HEK293 (cell line): ENCODE measurements around the gene ZBTB26.

ENCODE experiments used
- GFI1B ChIP-seq: fragments of 450-650 bp; formaldehyde crosslinking; IDR thresholded peaks from 2 replicates; pipeline ENCODE4 v1.5.1; 2016; ENCODE audit warnings: missing biosample characterization, missing genetic modification characterization
- GLI4 ChIP-seq: fragments of 450-650 bp; formaldehyde crosslinking; IDR thresholded peaks from 2 replicates; pipeline ENCODE4 v1.5.1; 2016; ENCODE audit warnings: missing biosample characterization, missing genetic modification characterization
- HOXC10 ChIP-seq: sonication (generic); formaldehyde crosslinking; IDR thresholded peaks from 2 replicates; pipeline ENCODE4 v1.8.1; 2023; ENCODE audit warnings: mild to moderate bottlenecking, missing genetic modification reagents
- SP3 ChIP-seq: fragments of 450-650 bp; formaldehyde crosslinking; IDR thresholded peaks from 2 replicates; pipeline ENCODE4 v1.5.1; 2016; ENCODE audit warnings: missing biosample characterization, missing genetic modification characterization
- ZBTB7A ChIP-seq: fragments of 450-650 bp; formaldehyde crosslinking; IDR thresholded peaks from 2 replicates; pipeline ENCODE4 v1.5.1; 2016; ENCODE audit warnings: low read depth, missing biosample characterization, missing genetic modification characterization
- ZNF10 ChIP-seq: fragments of 450-650 bp; formaldehyde crosslinking; IDR thresholded peaks from 2 replicates; pipeline ENCODE4 v1.5.1; 2017; ENCODE audit warnings: missing biosample characterization, missing genetic modification characterization
- ZNF133 ChIP-seq: fragments of 450-650 bp; formaldehyde crosslinking; IDR thresholded peaks from 2 replicates; pipeline ENCODE4 v1.5.1; 2016; ENCODE audit warnings: missing biosample characterization, missing genetic modification characterization
- ZNF138 ChIP-seq: fragments of 450-650 bp; formaldehyde crosslinking; IDR thresholded peaks from 2 replicates; pipeline ENCODE4 v1.5.1; 2016; ENCODE audit warnings: missing biosample characterization, missing genetic modification characterization, borderline replicate concordance
- ZNF184 ChIP-seq: fragments of 450-650 bp; IDR thresholded peaks from 2 replicates; pipeline ENCODE4 v1.5.1; 2018; ENCODE audit warnings: missing biosample characterization, mild to moderate bottlenecking, missing genetic modification characterization
- ZNF239 ChIP-seq: fragments of 450-650 bp; formaldehyde crosslinking; IDR thresholded peaks from 2 replicates; pipeline ENCODE4 v1.5.1; 2016; ENCODE audit warnings: missing biosample characterization, missing genetic modification characterization
- ZNF514 ChIP-seq: fragments of 450-650 bp; formaldehyde crosslinking; IDR thresholded peaks from 2 replicates; pipeline ENCODE4 v1.5.1; 2016; ENCODE audit warnings: missing biosample characterization, missing genetic modification characterization
- ZNF530 ChIP-seq: fragments of 450-650 bp; formaldehyde crosslinking; IDR thresholded peaks from 2 replicates; pipeline ENCODE4 v1.5.1; 2016; ENCODE audit warnings: low read depth, missing biosample characterization, missing genetic modification characterization
- ZNF555 ChIP-seq: fragments of 450-650 bp; formaldehyde crosslinking; conservative IDR thresholded peaks from 2 replicates; pipeline ENCODE4 v1.5.1; 2017; ENCODE audit warnings: missing biosample characterization, mild to moderate bottlenecking, missing genetic modification characterization, inconsistent platforms
- ZNF558 ChIP-seq: fragments of 450-650 bp; formaldehyde crosslinking; IDR thresholded peaks from 2 replicates; pipeline ENCODE4 v1.5.1; 2016; ENCODE audit warnings: missing biosample characterization, missing genetic modification characterization
- ZNF670 ChIP-seq: fragments of 450-650 bp; formaldehyde crosslinking; IDR thresholded peaks from 2 replicates; pipeline ENCODE4 v1.5.1; 2016; ENCODE audit warnings: missing biosample characterization, missing genetic modification characterization, low read depth
- ZSCAN30 ChIP-seq: fragments of 450-650 bp; IDR thresholded peaks from 2 replicates; pipeline ENCODE4 v1.5.1; 2018; ENCODE audit warnings: missing biosample characterization, mild to moderate bottlenecking, missing genetic modification characterization, moderate library complexity
- TF ChIP-seq, protein P1 (sequence below): sonication (generic); formaldehyde crosslinking; IDR thresholded peaks from 2 replicates; pipeline ENCODE4 v1.8.1; 2022; ENCODE audit warnings: mild to moderate bottlenecking, moderate library complexity, missing genetic modification reagents
- TF ChIP-seq, protein P2 (sequence below): fragments of 450-650 bp; formaldehyde crosslinking; IDR thresholded peaks from 2 replicates; pipeline ENCODE4 v1.5.1; 2016; ENCODE audit warnings: missing biosample characterization, missing genetic modification characterization, low read depth
- TF ChIP-seq, protein P3 (sequence below): fragments of 450-650 bp; formaldehyde crosslinking; IDR thresholded peaks from 2 replicates; pipeline ENCODE4 v1.5.1; 2016; ENCODE audit warnings: missing biosample characterization, missing genetic modification characterization
- TF ChIP-seq, protein P4 (sequence below): fragments of 450-650 bp; formaldehyde crosslinking; IDR thresholded peaks from 2 replicates; pipeline ENCODE4 v1.5.1; 2016; ENCODE audit warnings: missing biosample characterization, missing genetic modification characterization
- TF ChIP-seq, protein P5 (sequence below): fragments of 450-650 bp; formaldehyde crosslinking; IDR thresholded peaks from 2 replicates; pipeline ENCODE4 v1.5.1; 2017; ENCODE audit warnings: missing biosample characterization, missing genetic modification characterization
- TF ChIP-seq, protein P6 (sequence below): fragments of 450-650 bp; formaldehyde crosslinking; IDR thresholded peaks from 2 replicates; pipeline ENCODE4 v1.5.1; 2016; ENCODE audit warnings: missing biosample characterization, missing genetic modification characterization, low read depth
- TF ChIP-seq, protein P7 (sequence below): fragments of 450-650 bp; formaldehyde crosslinking; IDR thresholded peaks from 2 replicates; pipeline ENCODE4 v1.5.1; 2016; ENCODE audit warnings: missing biosample characterization, missing genetic modification characterization

ZBTB26 gene

DNA sequence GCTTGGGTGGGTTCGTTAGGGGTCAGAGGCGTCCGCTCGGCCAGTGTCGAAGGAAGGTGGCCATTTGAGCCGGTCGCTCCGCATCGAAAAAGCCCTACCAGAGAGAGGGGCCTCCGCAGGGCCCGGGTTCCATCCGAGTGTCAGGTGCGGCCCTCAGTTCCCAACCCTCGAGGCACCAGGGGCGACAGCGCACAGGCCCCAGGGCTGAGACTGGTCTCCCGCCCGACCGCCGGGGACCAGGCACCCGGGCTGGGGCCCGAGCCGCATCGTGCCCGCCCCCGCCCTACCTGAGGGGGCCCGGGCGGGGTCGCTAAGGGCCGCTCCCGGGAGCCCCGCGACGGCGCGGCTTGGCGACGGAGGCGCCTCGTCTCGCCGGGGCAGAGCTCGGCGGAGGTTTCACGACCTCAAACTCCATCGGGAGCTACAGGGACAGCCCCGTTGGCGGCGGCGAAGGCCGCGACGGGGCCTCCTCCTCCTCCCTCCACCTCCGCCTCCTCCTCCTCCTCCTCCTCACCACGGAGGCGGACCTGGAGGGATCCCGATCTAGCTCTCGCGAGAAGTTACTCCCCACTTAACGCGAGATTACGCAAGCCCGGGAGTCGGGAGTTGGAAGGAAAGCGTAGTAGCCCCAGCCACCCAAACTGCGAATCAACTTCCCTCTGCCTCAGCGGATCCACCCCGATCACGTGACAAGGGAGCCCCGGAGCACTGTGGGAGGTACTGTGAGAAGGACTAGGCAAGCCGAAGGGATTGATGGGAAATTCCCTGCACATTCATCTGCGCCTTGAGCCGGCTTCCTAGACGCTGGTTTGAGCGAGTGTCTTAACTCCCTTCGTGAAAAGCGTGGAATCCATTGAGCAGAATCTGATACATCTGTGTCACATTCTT is 26.2 kb downstream of the ZBTB26 start, which contains the start of gene RC3H2 (continued):
- no peak; the same call in 1 of the 2 replicates for TF ChIP-seq ZNF558
- no peak for TF ChIP-seq ZNF514
- TF ChIP-seq, protein P1, sequence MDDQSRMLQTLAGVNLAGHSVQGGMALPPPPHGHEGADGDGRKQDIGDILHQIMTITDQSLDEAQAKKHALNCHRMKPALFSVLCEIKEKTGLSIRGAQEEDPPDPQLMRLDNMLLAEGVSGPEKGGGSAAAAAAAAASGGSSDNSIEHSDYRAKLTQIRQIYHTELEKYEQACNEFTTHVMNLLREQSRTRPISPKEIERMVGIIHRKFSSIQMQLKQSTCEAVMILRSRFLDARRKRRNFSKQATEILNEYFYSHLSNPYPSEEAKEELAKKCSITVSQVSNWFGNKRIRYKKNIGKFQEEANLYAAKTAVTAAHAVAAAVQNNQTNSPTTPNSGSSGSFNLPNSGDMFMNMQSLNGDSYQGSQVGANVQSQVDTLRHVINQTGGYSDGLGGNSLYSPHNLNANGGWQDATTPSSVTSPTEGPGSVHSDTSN (CRISPR knock-in tag): no peak
- TF ChIP-seq HOXC10 (CRISPR knock-in tag): no peak
- TF ChIP-seq, protein P2, sequence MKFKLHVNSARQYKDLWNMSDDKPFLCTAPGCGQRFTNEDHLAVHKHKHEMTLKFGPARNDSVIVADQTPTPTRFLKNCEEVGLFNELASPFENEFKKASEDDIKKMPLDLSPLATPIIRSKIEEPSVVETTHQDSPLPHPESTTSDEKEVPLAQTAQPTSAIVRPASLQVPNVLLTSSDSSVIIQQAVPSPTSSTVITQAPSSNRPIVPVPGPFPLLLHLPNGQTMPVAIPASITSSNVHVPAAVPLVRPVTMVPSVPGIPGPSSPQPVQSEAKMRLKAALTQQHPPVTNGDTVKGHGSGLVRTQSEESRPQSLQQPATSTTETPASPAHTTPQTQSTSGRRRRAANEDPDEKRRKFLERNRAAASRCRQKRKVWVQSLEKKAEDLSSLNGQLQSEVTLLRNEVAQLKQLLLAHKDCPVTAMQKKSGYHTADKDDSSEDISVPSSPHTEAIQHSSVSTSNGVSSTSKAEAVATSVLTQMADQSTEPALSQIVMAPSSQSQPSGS (tag by site-specific recombination): no peak
- TF ChIP-seq ZNF670 (tag by site-specific recombination): no peak
- TF ChIP-seq ZNF555: no peak
- peak; percentile 86 for TF ChIP-seq SP3 (tag by site-specific recombination)
- TF ChIP-seq GFI1B: no peak
- TF ChIP-seq, protein P3, sequence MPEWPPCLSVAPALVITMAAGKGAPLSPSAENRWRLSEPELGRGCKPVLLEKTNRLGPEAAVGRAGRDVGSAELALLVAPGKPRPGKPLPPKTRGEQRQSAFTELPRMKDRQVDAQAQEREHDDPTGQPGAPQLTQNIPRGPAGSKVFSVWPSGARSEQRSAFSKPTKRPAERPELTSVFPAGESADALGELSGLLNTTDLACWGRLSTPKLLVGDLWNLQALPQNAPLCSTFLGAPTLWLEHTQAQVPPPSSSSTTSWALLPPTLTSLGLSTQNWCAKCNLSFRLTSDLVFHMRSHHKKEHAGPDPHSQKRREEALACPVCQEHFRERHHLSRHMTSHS (tag by site-specific recombination): no peak
- no peak for TF ChIP-seq ZNF239 (tag by site-specific recombination)
- no peak for TF ChIP-seq GLI4 (tag by site-specific recombination)
- no peak for TF ChIP-seq ZNF138
- TF ChIP-seq, protein P4, sequence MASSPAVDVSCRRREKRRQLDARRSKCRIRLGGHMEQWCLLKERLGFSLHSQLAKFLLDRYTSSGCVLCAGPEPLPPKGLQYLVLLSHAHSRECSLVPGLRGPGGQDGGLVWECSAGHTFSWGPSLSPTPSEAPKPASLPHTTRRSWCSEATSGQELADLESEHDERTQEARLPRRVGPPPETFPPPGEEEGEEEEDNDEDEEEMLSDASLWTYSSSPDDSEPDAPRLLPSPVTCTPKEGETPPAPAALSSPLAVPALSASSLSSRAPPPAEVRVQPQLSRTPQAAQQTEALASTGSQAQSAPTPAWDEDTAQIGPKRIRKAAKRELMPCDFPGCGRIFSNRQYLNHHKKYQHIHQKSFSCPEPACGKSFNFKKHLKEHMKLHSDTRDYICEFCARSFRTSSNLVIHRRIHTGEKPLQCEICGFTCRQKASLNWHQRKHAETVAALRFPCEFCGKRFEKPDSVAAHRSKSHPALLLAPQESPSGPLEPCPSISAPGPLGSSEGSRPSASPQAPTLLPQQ: peak; percentile 21; the same call in 1 of the 2 replicates
- TF ChIP-seq, protein P5, sequence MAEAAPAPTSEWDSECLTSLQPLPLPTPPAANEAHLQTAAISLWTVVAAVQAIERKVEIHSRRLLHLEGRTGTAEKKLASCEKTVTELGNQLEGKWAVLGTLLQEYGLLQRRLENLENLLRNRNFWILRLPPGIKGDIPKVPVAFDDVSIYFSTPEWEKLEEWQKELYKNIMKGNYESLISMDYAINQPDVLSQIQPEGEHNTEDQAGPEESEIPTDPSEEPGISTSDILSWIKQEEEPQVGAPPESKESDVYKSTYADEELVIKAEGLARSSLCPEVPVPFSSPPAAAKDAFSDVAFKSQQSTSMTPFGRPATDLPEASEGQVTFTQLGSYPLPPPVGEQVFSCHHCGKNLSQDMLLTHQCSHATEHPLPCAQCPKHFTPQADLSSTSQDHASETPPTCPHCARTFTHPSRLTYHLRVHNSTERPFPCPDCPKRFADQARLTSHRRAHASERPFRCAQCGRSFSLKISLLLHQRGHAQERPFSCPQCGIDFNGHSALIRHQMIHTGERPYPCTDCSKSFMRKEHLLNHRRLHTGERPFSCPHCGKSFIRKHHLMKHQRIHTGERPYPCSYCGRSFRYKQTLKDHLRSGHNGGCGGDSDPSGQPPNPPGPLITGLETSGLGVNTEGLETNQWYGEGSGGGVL (tag by site-specific recombination): peak; percentile 52
- TF ChIP-seq, protein P6, sequence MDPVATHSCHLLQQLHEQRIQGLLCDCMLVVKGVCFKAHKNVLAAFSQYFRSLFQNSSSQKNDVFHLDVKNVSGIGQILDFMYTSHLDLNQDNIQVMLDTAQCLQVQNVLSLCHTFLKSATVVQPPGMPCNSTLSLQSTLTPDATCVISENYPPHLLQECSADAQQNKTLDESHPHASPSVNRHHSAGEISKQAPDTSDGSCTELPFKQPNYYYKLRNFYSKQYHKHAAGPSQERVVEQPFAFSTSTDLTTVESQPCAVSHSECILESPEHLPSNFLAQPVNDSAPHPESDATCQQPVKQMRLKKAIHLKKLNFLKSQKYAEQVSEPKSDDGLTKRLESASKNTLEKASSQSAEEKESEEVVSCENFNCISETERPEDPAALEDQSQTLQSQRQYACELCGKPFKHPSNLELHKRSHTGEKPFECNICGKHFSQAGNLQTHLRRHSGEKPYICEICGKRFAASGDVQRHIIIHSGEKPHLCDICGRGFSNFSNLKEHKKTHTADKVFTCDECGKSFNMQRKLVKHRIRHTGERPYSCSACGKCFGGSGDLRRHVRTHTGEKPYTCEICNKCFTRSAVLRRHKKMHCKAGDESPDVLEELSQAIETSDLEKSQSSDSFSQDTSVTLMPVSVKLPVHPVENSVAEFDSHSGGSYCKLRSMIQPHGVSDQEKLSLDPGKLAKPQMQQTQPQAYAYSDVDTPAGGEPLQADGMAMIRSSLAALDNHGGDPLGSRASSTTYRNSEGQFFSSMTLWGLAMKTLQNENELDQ: no peak
- TF ChIP-seq ZNF10: no peak
- TF ChIP-seq ZBTB7A (tag by site-specific recombination): no peak
- peak; percentile 60; the same call in 1 of the 2 replicates for TF ChIP-seq ZSCAN30 (tag by site-specific recombination)
- TF ChIP-seq ZNF530 (tag by site-specific recombination): no peak
- TF ChIP-seq ZNF133: no peak
- no peak for TF ChIP-seq ZNF184 (tag by site-specific recombination)
- TF ChIP-seq, protein P7, sequence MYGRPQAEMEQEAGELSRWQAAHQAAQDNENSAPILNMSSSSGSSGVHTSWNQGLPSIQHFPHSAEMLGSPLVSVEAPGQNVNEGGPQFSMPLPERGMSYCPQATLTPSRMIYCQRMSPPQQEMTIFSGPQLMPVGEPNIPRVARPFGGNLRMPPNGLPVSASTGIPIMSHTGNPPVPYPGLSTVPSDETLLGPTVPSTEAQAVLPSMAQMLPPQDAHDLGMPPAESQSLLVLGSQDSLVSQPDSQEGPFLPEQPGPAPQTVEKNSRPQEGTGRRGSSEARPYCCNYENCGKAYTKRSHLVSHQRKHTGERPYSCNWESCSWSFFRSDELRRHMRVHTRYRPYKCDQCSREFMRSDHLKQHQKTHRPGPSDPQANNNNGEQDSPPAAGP (tag by site-specific recombination): no peak
